WI38 (cell line): ENCODE measurements around the gene DCAF16.
"Not testable (repeated sequence)": the region's sequence is repeated elsewhere in the genome, so short reads cannot be mapped to it uniquely, and the experiment has no call there.

Experiments
- H3K4me3 ChIP-seq: 2 replicates; pipeline ENCODE4 v1.5.1; 2011; ENCODE audit warnings: low read depth, mild to moderate bottlenecking, control low read depth, low read length
- TF ChIP-seq, protein P1 (sequence below): IDR thresholded peaks from 2 replicates; pipeline ENCODE4 v1.5.1; 2012; ENCODE audit warnings: low read depth, mild to moderate bottlenecking, control low read depth, low read length

DCAF16 gene

DNA sequence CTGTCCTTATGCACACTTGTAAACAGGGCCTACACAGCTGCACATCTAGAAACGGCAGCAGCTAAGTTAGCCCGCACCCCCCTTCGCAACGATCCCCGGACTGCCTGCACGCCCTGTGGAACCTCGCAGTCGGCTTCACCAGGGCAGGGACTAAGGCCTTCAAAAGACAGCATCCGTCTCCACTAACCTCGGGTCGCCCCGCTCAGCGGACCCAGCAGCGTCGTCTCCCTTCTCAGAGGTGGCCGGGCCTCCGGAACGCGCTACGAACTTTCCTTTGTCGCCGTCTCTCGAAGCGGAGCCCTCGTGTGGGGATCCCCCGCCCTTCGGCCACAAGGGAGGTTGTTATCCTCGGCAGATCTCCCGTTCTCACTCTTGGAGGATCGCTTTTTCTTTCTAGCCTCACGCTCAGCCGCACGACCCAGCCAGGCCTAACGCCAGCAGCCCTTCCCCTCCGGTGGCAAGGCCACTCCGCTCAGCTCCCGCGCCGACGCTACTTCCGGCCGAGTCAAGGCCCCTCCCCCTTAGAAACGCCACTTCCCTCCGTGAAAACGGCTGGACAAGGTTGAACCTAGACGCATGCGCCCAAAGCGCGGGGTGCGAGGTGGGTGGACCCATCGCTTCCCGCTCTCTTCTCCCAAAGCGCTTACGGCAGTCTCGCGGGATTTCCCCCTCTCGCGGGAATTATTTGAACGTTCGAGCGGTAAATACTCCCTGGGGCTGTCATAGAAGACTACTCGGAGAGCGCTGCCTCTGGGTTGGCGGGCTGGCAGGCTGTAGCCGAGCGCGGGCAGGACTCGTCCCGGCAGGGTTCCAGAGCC is at the start of gene DCAF16, which contains the start of gene NCAPG:
TSS of gene DCAF16 (minus strand) at position 498 of the 818 bp plus-strand sequence. CDS start 6,616 bp downstream, outside the sequence.
TSS of gene NCAPG (plus strand) at position 720 of the 818 bp plus-strand sequence. CDS start 99 bp downstream, outside the sequence.
- TF ChIP-seq, protein P1, sequence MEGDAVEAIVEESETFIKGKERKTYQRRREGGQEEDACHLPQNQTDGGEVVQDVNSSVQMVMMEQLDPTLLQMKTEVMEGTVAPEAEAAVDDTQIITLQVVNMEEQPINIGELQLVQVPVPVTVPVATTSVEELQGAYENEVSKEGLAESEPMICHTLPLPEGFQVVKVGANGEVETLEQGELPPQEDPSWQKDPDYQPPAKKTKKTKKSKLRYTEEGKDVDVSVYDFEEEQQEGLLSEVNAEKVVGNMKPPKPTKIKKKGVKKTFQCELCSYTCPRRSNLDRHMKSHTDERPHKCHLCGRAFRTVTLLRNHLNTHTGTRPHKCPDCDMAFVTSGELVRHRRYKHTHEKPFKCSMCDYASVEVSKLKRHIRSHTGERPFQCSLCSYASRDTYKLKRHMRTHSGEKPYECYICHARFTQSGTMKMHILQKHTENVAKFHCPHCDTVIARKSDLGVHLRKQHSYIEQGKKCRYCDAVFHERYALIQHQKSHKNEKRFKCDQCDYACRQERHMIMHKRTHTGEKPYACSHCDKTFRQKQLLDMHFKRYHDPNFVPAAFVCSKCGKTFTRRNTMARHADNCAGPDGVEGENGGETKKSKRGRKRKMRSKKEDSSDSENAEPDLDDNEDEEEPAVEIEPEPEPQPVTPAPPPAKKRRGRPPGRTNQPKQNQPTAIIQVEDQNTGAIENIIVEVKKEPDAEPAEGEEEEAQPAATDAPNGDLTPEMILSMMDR: no peak
- peak within 1 kb of the TSS; percentile 91 for H3K4me3 ChIP-seq

DNA sequence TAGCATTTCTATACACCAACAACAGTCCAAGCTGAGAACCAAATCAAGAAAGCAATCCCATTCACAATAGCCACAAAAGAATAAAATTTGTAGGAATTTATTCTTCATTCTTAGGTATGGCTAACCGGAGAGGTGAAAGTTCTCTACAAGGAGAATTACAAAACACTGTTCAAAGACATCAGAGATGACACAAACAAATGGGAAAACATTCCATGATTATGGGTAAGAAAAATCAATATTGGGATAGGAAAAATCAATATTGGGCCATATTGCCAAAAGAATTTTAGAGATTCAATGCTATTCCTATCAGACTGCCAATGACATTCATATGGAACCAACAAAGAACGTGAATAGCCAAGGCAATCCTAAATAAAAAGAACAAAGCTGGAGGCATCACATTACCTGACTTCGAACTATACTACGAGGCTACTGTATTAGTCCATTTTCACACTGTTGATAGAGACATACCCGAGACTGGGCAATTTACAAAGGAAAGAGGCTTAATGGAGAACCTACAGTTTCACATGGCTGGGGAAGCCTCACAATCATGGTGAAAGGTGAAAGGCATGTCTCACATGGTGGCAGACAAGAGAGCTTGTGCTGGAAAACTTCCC is 49.3 kb upstream of the DCAF16 start:
- no peak overlapping the region for H3K4me3 ChIP-seq
- TF ChIP-seq, protein P1: no peak

DNA sequence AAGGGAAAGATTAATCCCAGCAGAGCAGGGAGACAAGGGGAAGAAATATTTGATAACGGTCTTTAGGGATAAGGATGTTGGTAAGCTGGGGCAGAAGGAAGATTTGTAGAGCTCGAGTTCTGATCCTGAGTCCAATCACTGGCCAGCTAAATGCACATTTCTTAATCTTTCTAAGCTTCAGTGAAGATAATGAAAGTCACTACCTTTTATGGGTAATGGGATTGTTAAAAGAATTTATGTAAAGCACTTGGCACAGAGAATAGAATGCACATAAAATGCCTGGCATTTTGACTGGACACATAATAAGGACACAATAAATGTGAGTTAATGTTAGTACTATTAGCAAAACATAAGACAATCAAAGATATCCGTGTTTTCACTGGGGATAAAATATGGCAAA is 43.5 kb upstream of the DCAF16 start:
- no peak overlapping the region for H3K4me3 ChIP-seq
- TF ChIP-seq, protein P1: no peak

DNA sequence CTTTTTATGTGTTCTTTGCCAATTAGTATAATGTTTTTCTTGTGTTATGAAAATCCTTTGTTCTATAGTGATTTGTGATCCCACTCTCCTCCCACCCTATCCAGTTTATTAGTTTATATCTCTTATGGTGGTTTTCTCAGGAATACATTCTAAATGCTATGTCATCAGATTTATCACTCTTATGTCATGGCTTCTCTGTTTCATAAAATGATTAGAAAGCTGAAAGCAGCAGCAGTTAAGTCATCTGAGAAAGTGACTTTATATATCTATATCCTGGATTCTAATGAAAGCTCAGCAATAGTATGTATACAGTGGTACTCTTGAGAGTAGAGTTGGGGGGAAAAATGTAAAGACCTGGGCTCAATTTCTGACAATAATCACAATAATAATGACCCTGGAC is 41.4 kb upstream of the DCAF16 start:
- TF ChIP-seq, protein P1: no peak

DNA sequence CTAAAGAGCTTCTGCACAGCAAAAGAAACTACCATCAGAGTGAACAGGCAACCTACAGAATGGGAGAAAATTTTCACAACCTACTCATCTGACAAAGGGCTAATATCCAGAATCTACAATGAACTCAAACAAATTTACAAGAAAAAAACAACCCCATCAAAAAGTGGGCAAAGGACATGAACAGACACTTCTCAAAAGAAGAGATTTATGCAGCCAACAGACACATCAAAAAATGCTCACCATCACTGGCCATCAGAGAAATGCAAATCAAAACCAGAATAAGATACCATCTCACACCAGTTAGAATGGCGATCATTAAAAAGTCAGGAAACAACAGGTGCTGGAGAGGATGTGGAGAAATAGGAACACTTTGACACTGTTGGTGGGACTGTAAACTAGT is 39.7 kb upstream of the DCAF16 start:
- not testable (repeated sequence) for H3K4me3 ChIP-seq

More for the DNA sequence above, 41.4 kb upstream of the DCAF16 start:
- H3K4me3 ChIP-seq: no peak overlapping the region

DNA sequence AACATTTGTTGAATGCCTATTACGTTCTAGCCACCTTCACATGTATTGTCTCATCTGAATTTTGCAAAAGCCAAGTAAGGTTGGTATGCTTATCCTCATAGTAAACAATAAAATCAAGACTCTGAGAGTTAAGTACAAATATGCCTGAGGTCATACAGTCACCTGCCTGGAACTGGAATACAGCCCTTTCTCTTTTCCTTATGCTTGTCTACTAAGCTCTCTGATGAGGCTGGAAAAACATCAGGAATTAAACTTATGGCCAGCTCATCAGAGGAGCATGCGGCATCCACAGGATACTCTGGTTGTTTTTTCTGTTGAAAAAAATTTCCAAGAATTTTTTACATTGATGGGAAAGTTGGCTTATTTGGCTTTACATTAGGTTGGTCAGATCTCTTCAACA is 35.7 kb upstream of the DCAF16 start:
- TF ChIP-seq, protein P1: no peak
- H3K4me3 ChIP-seq: no peak overlapping the region

DNA sequence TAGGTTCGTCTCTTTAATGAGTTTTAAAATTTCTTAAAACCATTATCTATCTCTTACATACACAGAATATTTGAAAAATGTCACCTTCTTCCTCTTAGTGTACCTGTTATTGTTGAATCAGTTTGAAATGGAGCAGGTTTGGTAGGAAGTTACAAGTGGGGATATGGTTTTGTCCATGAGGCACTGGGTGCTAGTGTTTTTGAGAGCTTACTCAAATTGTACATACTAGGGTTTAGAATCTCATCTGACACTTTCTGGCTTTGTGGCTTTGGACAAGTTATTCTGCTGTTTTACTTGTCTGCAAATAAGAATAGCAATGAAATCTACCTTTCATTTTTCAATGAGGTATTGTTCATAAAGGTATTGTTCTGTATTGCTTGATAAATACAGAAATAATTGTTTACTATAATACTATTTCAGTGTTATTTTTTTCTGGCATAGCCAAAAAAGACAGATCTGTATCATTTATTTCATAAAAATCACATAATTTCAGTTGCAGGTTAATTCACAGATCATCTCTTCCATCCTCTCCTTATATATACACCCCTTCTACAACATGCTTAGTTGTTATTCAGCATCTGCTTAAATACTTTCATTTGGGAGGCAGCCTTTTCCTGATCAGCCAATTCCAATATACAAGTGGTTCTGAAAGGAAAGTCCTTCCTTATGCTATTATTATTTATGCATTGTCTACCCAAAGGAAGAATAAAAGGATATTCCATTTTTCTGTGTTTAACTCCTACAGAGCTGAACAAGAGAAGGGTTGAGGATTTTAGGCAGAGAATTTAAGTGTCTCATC is 13.5 kb upstream of the DCAF16 start:
- TF ChIP-seq, protein P1: no peak
- H3K4me3 ChIP-seq: no peak overlapping the region
